COR-L47 (cell line): ENCODE results near the gene FCN1.

Source experiments
- DNase-seq: peaks from one replicate; lab custom pipeline; 2025; lab: John Stamatoyannopoulos, UW

The FCN1 gene

GRCh38 chr9:134891053-134891452 is 26.7 kb downstream of the FCN1 start:
- no peak for DNase-seq

GRCh38 chr9:134890155-134890495 is 27.6 kb downstream of the FCN1 start:
- no peak for DNase-seq

- DNase-seq, result no peak
These were observed 28.1 kb downstream of the FCN1 start for GRCh38 chr9:134889386-134890154.

GRCh38 chr9:134888603-134889190 is 29.0 kb downstream of the FCN1 start:
- DNase-seq, result no peak

- DNase-seq, result no peak
These were observed 29.8 kb downstream of the FCN1 start for GRCh38 chr9:134887686-134888602.

- no peak for DNase-seq
These were observed 30.5 kb downstream of the FCN1 start for GRCh38 chr9:134887219-134887618.

GRCh38 chr9:134886413-134886913 is 31.2 kb downstream of the FCN1 start:
- no peak for DNase-seq

GRCh38 chr9:134885679-134886412 is 31.9 kb downstream of the FCN1 start:
- no peak for DNase-seq

- DNase-seq, result no peak
These were observed 32.6 kb downstream of the FCN1 start for GRCh38 chr9:134885001-134885678.

- DNase-seq, result no peak
These were observed 33.2 kb downstream of the FCN1 start for GRCh38 chr9:134884492-134884891.

GRCh38 chr9:134883040-134883782 is 34.5 kb downstream of the FCN1 start:
- no peak for DNase-seq

- no peak for DNase-seq
These were observed 35.4 kb downstream of the FCN1 start for GRCh38 chr9:134882204-134882785.

- DNase-seq, result no peak
These were observed 36.4 kb downstream of the FCN1 start for GRCh38 chr9:134881313-134881670.

- no peak for DNase-seq
These were observed 37.0 kb downstream of the FCN1 start, which contains the start of gene FCN2 for GRCh38 chr9:134880484-134881312. TSS of gene FCN2 (plus strand) at chr9:134880810. CDS start at chr9:134880822, 12 bp downstream.

GRCh38 chr9:134879664-134880483 is 37.8 kb downstream of the FCN1 start:
- no peak for DNase-seq

- DNase-seq, result no peak
These were observed 40.2 kb downstream of the FCN1 start for GRCh38 chr9:134877541-134877940.

- DNase-seq, result no peak
These were observed 42.3 kb downstream of the FCN1 start for GRCh38 chr9:134875371-134875770.

GRCh38 chr9:134872482-134873231 is 45.1 kb downstream of the FCN1 start:
- DNase-seq, result no peak
